ENCODE measurements around the gene TOLLIP.
"Not testable (repeated sequence)": the region's sequence is repeated elsewhere in the genome, so short reads cannot be mapped to it uniquely, and the experiment has no call there.

Gene TOLLIP

GRCh38 chr11:1261241-1262071, 48.0 kb downstream of the TOLLIP start:
- no peak for DNase-seq

- no peak for DNase-seq
Measured at GRCh38 chr11:1260620-1261019, 48.8 kb downstream of the TOLLIP start.

GRCh38 chr11:1260023-1260501, 49.4 kb downstream of the TOLLIP start:
- peak in 2 of 4 experiments; percentile 11 to 23 for DNase-seq

- DNase-seq = no peak
Measured at GRCh38 chr11:1259561-1259960, 49.9 kb downstream of the TOLLIP start.

GRCh38 chr11:1259076-1259461, 50.4 kb downstream of the TOLLIP start:
- DNase-seq = no peak

DNA sequence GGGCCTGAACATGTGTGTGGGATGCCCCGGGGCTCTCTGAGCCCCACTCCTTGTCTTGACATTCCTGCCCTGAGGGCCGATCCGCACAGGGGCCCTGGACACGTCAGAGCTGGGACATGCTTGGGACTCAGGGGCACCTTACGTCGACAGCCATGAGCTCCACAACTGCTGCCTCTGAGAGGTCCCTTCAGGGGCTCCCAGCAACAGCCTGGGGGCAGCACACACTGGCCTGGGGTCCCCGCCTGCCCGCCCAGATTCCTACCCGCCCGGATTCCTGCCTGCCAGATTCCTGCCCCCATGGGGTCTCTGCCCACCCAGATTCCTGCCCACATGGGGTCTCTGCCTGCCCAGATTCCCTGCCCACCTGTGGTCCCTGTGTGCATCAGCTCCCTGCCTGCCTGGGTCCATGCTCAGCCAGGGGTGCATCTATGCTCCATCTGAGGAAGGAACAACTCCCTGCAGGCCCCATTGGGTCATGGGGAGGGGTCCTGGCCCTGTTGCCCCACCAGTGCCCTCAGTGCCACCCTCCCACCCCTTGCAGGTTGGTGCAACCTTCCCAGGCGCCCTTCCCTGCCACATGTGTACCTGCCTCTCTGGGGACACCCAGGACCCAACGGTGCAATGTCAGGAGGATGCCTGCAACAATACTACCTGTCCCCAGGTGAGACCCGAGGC, 50.9 kb downstream of the TOLLIP start:
- DNase-seq = no peak

GRCh38 chr11:1257916-1258315, 51.5 kb downstream of the TOLLIP start:
- DNase-seq = no peak

DNA sequence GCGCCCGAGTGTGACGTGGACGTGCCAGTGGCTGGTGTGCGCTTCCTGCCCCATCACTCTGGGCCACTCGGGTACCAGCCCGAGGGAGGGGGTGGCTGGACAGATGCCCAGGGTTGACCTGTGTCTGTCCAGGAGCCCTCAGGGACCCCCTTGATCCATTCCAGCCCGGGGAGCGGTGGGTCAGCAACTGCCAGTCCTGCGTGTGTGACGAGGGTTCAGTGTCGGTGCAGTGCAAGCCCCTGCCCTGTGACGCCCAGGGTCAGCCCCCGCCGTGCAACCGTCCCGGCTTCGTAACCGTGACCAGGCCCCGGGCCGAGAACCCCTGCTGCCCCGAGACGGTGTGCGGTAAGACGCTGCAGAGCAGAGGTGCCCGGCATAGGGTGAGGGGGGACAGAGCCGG, 52.1 kb downstream of the TOLLIP start:
- DNase-seq = no peak

GRCh38 chr11:1256257-1257045, 53.0 kb downstream of the TOLLIP start:
- no peak for DNase-seq

- DNase-seq = no peak
Measured at GRCh38 chr11:1255151-1255550, 54.3 kb downstream of the TOLLIP start.

DNA sequence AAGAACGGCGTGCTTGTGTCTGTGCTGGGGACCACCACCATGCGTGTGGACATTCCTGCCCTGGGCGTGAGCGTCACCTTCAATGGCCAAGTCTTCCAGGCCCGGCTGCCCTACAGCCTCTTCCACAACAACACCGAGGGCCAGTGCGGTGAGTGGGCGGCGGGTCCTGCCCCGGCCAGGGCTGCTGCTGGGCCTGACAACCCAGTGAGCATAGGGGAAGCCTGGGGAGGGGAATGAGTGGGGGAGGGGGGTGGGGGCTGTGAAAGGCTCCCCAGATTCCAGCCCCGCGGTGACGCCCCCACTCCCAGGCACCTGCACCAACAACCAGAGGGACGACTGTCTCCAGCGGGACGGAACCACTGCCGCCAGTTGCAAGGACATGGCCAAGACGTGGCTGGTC, 54.7 kb downstream of the TOLLIP start:
- DNase-seq = no peak

- no peak for DNase-seq
Measured at GRCh38 chr11:1254086-1254648, 55.3 kb downstream of the TOLLIP start.

DNA sequence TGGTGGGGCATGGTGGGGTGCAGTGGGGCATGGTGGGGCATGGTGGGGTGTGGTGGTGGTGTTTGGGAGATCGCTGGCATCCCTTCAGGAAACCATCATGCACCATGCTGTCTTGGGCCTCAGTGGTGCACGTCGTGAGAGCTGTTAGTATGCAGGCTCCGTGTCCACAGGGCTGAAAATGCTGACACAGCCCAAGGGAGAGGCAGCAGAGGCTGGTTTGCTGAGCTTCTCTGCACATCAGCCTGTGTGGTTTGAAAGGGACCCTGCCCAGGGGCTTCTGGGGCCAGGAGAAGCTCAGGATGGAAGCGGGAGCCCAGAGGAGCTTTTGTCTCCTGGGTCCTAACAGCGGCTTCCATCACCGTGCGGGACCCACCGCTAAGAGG, 56.3 kb downstream of the TOLLIP start:
- no peak for DNase-seq

- no peak for DNase-seq
Measured at GRCh38 chr11:1252371-1253102, 56.9 kb downstream of the TOLLIP start.

GRCh38 chr11:1251236-1251770, 58.1 kb downstream of the TOLLIP start:
- DNase-seq = no peak

DNA sequence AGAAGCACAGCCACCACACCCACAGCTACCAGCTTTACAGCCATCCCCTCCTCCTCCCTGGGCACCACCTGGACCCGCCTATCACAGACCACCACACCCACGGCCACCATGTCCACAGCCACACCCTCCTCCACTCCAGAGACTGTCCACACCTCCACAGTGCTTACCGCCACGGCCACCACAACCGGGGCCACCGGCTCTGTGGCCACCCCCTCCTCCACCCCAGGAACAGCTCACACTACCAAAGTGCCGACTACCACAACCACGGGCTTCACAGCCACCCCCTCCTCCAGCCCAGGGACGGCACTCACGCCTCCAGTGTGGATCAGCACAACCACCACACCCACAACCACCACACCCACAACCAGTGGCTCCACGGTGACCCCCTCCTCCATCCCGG, 59.0 kb downstream of the TOLLIP start:
- DNase-seq = not testable (repeated sequence)

GRCh38 chr11:1248951-1249350, 60.5 kb downstream of the TOLLIP start:
- DNase-seq = not testable (repeated sequence)

DNA sequence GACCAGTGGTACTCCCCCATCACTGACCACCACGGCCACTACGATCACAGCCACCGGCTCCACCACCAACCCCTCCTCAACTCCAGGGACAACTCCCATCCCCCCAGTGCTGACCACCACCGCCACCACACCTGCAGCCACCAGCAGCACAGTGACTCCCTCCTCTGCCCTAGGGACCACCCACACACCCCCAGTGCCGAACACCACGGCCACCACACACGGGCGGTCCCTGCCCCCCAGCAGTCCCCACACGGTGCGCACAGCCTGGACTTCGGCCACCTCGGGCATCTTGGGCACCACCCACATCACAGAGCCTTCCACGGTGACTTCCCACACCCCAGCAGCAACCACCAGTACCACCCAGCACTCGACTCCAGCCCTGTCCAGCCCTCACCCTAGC, 62.4 kb downstream of the TOLLIP start:
- not testable (repeated sequence) for DNase-seq

DNA sequence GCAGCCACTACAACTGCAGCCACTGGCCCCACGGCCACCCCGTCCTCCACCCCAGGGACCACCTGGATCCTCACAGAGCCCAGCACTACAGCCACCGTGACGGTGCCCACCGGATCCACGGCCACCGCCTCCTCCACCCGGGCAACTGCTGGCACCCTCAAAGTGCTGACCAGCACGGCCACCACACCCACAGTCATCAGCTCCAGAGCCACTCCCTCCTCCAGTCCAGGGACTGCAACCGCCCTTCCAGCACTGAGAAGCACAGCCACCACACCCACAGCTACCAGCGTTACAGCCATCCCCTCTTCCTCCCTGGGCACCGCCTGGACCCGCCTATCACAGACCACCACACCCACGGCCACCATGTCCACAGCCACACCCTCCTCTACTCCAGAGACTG, 63.1 kb downstream of the TOLLIP start:
- not testable (repeated sequence) for DNase-seq

DNA sequence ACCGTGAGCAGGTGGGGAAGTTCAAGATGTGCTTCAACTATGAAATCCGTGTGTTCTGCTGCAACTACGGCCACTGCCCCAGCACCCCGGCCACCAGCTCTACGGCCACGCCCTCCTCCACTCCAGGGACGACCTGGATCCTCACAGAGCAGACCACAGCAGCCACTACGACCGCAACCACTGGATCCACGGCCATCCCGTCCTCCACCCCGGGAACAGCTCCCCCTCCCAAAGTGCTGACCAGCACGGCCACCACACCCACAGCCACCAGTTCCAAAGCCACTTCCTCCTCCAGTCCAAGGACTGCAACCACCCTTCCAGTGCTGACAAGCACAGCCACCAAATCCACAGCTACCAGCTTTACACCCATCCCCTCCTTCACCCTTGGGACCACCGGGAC, 63.7 kb downstream of the TOLLIP start:
- not testable (repeated sequence) for DNase-seq

- not testable (repeated sequence) for DNase-seq
Measured at GRCh38 chr11:1244557-1244956, 64.9 kb downstream of the TOLLIP start.

DNA sequence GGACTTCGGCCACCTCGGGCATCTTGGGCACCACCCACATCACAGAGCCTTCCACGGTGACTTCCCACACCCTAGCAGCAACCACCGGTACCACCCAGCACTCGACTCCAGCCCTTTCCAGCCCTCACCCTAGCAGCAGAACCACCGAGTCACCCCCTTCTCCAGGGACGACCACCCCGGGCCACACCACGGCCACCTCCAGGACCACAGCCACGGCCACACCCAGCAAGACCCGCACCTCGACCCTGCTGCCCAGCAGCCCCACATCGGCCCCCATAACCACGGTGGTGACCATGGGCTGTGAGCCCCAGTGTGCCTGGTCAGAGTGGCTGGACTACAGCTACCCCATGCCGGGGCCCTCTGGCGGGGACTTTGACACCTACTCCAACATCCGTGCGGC, 65.9 kb downstream of the TOLLIP start:
- not testable (repeated sequence) for DNase-seq

Measured in activated naive CD4-positive, alpha-beta T cell (primary cell).